Transverse colon (tissue), 4 donors: Measurements from ENCODE around the gene WWOX. TPM values are rescaled to one million over a fixed set of nuclear protein-coding genes. Genes with fewer than 3 reads are reported as not detected.

Source experiments
- DNase-seq: peaks from one replicate; pipeline ENCODE4 v3.0.0-alpha.2; 2019
- H3K27ac ChIP-seq, 4 donors: fragments of 200-600 bp; sonication (generic); 2 replicates each; pipeline ENCODE4 v1.5.1; 2016 to 2018; ENCODE audit warnings: inconsistent platforms in 4 of 4
- H3K27me3 ChIP-seq: fragments of 200-600 bp; sonication (generic); 2 replicates; pipeline ENCODE4 v1.5.1; 2017; ENCODE audit warnings: inconsistent platforms
- H3K36me3 ChIP-seq, 4 donors: fragments of 200-600 bp; sonication (generic); 2 replicates each; pipeline ENCODE4 v1.5.1; 2017 to 2019; ENCODE audit warnings: inconsistent platforms in 4 of 4
- H3K4me1 ChIP-seq, 4 donors: fragments of 200-600 bp; sonication (generic); 2 replicates each; pipeline ENCODE4 v1.5.1; 2017 to 2020; ENCODE audit warnings: inconsistent platforms in 4 of 4
- H3K4me3 ChIP-seq, 4 donors: fragments of 200-600 bp; sonication (generic); 1 replicate in 1 of 4; 2 replicates in 3 of 4; pipeline versions ENCODE4 v1.5.1 to v1.6.1; 2017 to 2019; ENCODE audit warnings: inconsistent platforms in 4 of 4
- H3K9me3 ChIP-seq, 2 donors: fragments of 200-600 bp; sonication (generic); 2 replicates each; pipeline ENCODE4 v1.5.1; 2017 to 2019; ENCODE audit warnings: inconsistent platforms in 2 of 2
- EP300 ChIP-seq: sonication (generic); formaldehyde crosslinking; IDR thresholded peaks from one replicate; pipeline ENCODE4 v1.6.1; 2017; ENCODE audit warnings: antibody characterized with exemption, low read depth
- POLR2A ChIP-seq: fragments of 450-650 bp; IDR thresholded peaks from one replicate; pipeline ENCODE4 v1.6.1; 2016; ENCODE audit warnings: antibody characterized with exemption, mild to moderate bottlenecking, moderate library complexity
- POLR2AphosphoS5 ChIP-seq, 3 donors: sonication (generic); formaldehyde crosslinking; IDR thresholded peaks; one replicate each; pipeline ENCODE4 v1.6.1; 2016; ENCODE audit warnings: antibody characterized with exemption in 3 of 3
- WGBS, 2 donors: methylation state at CpG; one replicate each; pipeline ENCODE4 v1.1.5; 2018; ENCODE audit warnings: low coverage in 1 of 2; 5-methylcytosine and 5-hydroxymethylcytosine counted together
- in situ Hi-C, 4 donors: fragments of 200-750 bp; cut with MboI; loops; one replicate each; pipeline versions ENCODE4 v1.15.0 to v1.15.1; 2017; ENCODE audit warnings: low sequenced_read_pairs in 3 of 4, low pct_ligation_motif_present in 1 of 4, low pct_unique_long_range_greater_than_20kb in 1 of 4
- intact Hi-C: fragments of 100-400 bp; cut with DNase I; formaldehyde crosslinking; loops from one replicate; pipeline ENCODE4 v1.15.1; 2023; ENCODE audit warnings: low total_unique reads
- total RNA-seq, 4 donors: library from RNA; depleted of rRNA; stranded (reverse); fragments of >200 nt; gene quantifications; one replicate each; pipeline ENCODE4 v1.1.0, GENCODE V29; 2016
- TF ChIP-seq, protein P1 (sequence below), 5 experiments: fragments of 200-600 bp in 3 of 5; fragments of 450-650 bp in 2 of 5; sonication (generic) in 3 of 5; IDR thresholded peaks; 1 replicate in 2 of 5; 2 replicates in 3 of 5; pipeline ENCODE4 v1.5.1; 2016 to 2017; ENCODE audit warnings: antibody characterized with exemption in 5 of 5, inconsistent platforms in 3 of 5, mild to moderate bottlenecking in 2 of 5, moderate library complexity in 1 of 5

Gene WWOX
- total RNA-seq, 4 donors from 2014 or later = 11.2 to 53.8 (median 24.8) TPM

DNA sequence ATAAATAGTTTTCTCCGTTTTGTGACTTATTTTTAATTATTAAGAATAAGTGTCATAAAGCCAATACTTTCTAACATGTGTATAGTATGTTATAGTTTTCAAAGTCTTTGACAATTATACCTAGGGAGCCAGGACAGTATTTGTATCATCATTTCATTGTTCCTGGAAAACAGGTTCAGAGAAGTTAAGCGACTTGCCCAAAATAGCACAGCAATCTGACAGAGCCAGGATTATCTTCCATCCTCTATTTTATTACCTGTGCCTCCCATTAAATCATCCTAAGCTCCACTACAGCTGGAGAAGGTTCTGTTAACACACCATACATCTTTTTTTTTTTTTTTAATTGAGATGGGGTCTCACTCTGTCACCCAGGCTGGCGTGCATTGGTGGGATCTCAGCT lies 782.7 kb downstream of the WWOX start:
- Histone ChIP-seq H3K4me1 (no peaks in the 10 kb centered on the region), H3K36me3 (no peaks in the 10 kb centered on the region), H3K27ac (no peak overlapping the region), H3K9me3 (no peaks in the 10 kb centered on the region), H3K27me3 (no peaks in the 10 kb centered on the region), H3K4me3 (no peak overlapping the region)
- TF ChIP-seq POLR2A (no peak), POLR2AphosphoS5 (IDR thresholded peaks at IDR 0.05) (no peak), EP300 (no peak)
- TF ChIP-seq, protein P1, sequence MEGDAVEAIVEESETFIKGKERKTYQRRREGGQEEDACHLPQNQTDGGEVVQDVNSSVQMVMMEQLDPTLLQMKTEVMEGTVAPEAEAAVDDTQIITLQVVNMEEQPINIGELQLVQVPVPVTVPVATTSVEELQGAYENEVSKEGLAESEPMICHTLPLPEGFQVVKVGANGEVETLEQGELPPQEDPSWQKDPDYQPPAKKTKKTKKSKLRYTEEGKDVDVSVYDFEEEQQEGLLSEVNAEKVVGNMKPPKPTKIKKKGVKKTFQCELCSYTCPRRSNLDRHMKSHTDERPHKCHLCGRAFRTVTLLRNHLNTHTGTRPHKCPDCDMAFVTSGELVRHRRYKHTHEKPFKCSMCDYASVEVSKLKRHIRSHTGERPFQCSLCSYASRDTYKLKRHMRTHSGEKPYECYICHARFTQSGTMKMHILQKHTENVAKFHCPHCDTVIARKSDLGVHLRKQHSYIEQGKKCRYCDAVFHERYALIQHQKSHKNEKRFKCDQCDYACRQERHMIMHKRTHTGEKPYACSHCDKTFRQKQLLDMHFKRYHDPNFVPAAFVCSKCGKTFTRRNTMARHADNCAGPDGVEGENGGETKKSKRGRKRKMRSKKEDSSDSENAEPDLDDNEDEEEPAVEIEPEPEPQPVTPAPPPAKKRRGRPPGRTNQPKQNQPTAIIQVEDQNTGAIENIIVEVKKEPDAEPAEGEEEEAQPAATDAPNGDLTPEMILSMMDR (IDR thresholded peaks at IDR 0.05) = no peak
- WGBS, 2 donors = 82% methylated on average over 3 of the region's 3 CpGs
- in situ Hi-C loops (no loop called here), intact Hi-C loops (no loop called here)
- no peak for DNase-seq

DNA sequence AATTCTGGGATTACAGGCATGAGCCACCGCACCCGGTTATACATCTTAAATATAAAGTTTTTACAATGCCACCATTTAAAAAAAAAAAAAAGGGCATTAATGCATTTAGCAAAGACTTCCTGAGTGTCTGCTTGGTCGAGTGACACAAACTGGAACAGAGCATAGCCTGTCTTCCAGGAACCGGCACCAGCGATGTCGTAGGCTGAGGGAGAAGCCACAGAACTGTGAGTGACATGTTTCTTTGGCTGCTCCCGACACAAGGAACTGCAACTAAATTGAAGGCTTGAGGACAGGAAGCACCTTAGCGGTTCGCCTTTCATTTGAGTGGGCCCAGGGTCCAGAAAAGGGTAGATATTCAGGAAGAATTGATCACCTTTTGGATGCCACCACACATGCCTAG lies 783.3 kb downstream of the WWOX start:
- no peaks in the 10 kb centered on the region for H3K36me3 ChIP-seq
- no peaks in the 10 kb centered on the region for H3K27me3 ChIP-seq
- no peaks in the 10 kb centered on the region for H3K4me1 ChIP-seq
- no peak overlapping the region for H3K4me3 ChIP-seq
- no peak overlapping the region for H3K27ac ChIP-seq
- TF ChIP-seq, protein P1 (IDR thresholded peaks at IDR 0.05) = no peak
- TF ChIP-seq POLR2A (no peak), POLR2AphosphoS5 (IDR thresholded peaks at IDR 0.05) (no peak), EP300 (no peak)
- intact Hi-C loops = loop anchor here (1.0 kb wide), 1 partner anchor 32 kb away; no protein-coding TSS in a partner anchor
- in situ Hi-C loops = no loop called here
- no peak for DNase-seq
- H3K9me3 ChIP-seq = no peaks in the 10 kb centered on the region
- WGBS, 2 donors = 73% methylated on average over 9 of the region's 9 CpGs; no CpG with 5 or more reads in 1 of the 2 donors

DNA sequence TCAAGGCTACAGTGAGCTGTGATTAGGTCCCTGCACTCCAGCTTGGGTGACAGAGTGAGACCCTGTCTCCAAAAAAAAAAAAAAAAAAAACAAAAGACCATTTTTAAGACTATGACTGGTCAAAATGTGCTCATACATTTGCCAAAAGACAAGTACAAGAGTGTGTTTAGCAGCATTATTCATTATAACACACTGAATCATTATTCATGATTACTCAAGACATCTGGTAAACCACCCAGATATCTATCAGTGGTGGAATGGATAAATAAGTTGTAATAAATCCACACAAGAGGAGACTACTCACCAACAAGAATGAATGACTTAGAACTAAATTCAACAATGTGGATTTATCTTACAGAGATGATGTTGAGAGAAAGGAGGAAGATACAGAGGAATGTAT lies 784.8 kb downstream of the WWOX start:
- Histone ChIP-seq H3K9me3 (no peaks in the 10 kb centered on the region), H3K4me1 (no peaks in the 10 kb centered on the region), H3K27ac (no peak overlapping the region), H3K4me3 (no peak overlapping the region), H3K27me3 (no peaks in the 10 kb centered on the region), H3K36me3 (no peaks in the 10 kb centered on the region)
- DNase-seq = no peak
- intact Hi-C loops = no loop called here
- TF ChIP-seq POLR2A (no peak), EP300 (no peak), POLR2AphosphoS5 (IDR thresholded peaks at IDR 0.05) (no peak)
- TF ChIP-seq, protein P1 (IDR thresholded peaks at IDR 0.05) = no peak
- in situ Hi-C loops = no loop called here

DNA sequence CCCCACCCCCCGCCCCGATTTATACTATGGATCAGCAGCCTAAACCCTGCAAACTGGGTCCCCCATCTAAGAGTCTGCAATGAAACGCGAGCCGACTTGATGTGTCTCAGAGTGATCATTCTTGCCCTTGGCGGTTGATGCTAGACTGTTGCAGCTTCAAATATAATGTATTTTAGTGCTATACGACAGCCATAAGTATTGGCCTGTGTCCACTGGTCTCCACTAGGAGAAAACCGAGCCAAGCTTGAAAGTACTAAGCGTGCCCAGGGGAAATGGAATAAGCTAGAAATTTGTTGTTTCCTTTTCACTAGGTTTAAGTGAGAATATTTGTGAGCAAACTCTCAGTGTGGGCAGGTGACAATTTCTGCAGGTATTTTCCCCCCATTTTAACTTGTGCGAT lies 789.9 kb downstream of the WWOX start:
- no peak for DNase-seq
- Histone ChIP-seq H3K36me3 (no peaks in the 10 kb centered on the region), H3K4me1 (no peaks in the 10 kb centered on the region), H3K4me3 (no peak overlapping the region), H3K27ac (no peak overlapping the region), H3K27me3 (no peaks in the 10 kb centered on the region), H3K9me3 (no peaks in the 10 kb centered on the region)
- TF ChIP-seq, protein P1 (IDR thresholded peaks at IDR 0.05) = no peak
- no peak for TF ChIP-seq POLR2A
- TF ChIP-seq EP300 = no peak
- TF ChIP-seq POLR2AphosphoS5 (IDR thresholded peaks at IDR 0.05) = no peak
- intact Hi-C loops (no loop called here), in situ Hi-C loops (no loop called here)
- 80 to 88% methylated on average over 1 to 10 of the region's 10 CpGs for WGBS, 2 donors
